Uterus (tissue), 4 donors: Measurements from ENCODE around the gene DERL2. TPM values are rescaled to one million over a fixed set of nuclear protein-coding genes. Genes with fewer than 3 reads are reported as not detected.
A peak's percentile ranks its signal among the peaks of the same experiment; 100 is the strongest.

ENCODE experiments used
- DNase-seq, 2 donors: peaks; one replicate each; pipeline ENCODE4 v3.0.0-alpha.2; 2019 to 2020
- H3K27ac ChIP-seq, 2 donors: fragments of 200-600 bp; sonication (generic); 1 replicate in 1 of 2; 2 replicates in 1 of 2; pipeline ENCODE4 v1.5.1; 2016 to 2018
- H3K27me3 ChIP-seq, 2 donors: fragments of 200-600 bp; sonication (generic); one replicate each; pipeline ENCODE4 v1.5.1; 2018 to 2019; ENCODE audit warnings: control low read depth in 1 of 2
- H3K36me3 ChIP-seq, 2 donors: fragments of 200-600 bp; sonication (generic); one replicate each; pipeline ENCODE4 v1.5.1; 2019; ENCODE audit warnings: control low read depth in 1 of 2
- H3K4me1 ChIP-seq, 2 donors: fragments of 200-600 bp; sonication (generic); one replicate each; pipeline ENCODE4 v1.5.1; 2018 to 2019; ENCODE audit warnings: control low read depth in 1 of 2
- H3K4me3 ChIP-seq, 2 donors: fragments of 200-600 bp; sonication (generic); 1 replicate in 1 of 2; 2 replicates in 1 of 2; pipeline ENCODE4 v1.5.1; 2018 to 2019; ENCODE audit warnings: mild to moderate bottlenecking in 1 of 2
- H3K9me3 ChIP-seq, 2 donors: fragments of 200-600 bp; sonication (generic); one replicate each; pipeline ENCODE4 v1.5.1; 2019; ENCODE audit warnings: control low read depth in 1 of 2
- POLR2A ChIP-seq, 2 donors: fragments of 450-650 bp; IDR thresholded peaks; one replicate each; pipeline ENCODE4 v1.6.1; 2016; ENCODE audit warnings: antibody characterized with exemption in 2 of 2, mild to moderate bottlenecking in 1 of 2, moderate library complexity in 1 of 2
- intact Hi-C: fragments of 100-400 bp; cut with DNase I; formaldehyde crosslinking; loops from one replicate; pipeline ENCODE4 v1.15.1; 2023; ENCODE audit warnings: low total_unique reads
- total RNA-seq, 4 donors: library from RNA; depleted of rRNA in 3 of 4; stranded (reverse); fragments of >200 nt in 3 of 4; gene quantifications; one replicate each; pipeline versions ENCODE4 v1.1.0 to v1.2.4, GENCODE V29; 2014 to 2023
- TF ChIP-seq, protein P1 (sequence below), 4 experiments: fragments of 200-600 bp in 2 of 4; fragments of 450-650 bp in 2 of 4; sonication (generic) in 2 of 4; IDR thresholded peaks; one replicate each; pipeline ENCODE4 v1.5.1; 2016 to 2019; ENCODE audit warnings: antibody characterized with exemption in 4 of 4, mild to moderate bottlenecking in 2 of 4, moderate library complexity in 1 of 4
- donor health status: DM: yes; HTN: yes; CAD: no.

DERL2 gene
- total RNA-seq, 4 donors from 2014 or later = 10.2 to 61.4 (median 47.0) TPM

DNA sequence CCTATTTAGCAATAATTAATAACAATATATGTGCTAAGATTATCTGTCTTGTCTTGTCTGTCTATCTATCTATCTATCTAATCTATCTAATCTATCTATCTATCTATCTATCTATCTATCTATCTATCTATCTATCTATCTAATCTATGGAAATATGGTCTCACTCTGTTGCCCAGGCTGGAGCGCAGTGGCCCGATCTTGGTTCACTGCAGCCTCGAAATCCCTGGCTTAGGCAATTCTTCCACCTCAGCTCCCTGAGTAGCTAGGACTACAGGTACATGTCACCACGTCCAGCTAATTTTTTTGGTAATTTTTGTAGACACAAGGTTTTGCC lies 45.1 kb upstream of the DERL2 start:
- H3K4me3 ChIP-seq = no peak overlapping the region
- TF ChIP-seq, protein P1, sequence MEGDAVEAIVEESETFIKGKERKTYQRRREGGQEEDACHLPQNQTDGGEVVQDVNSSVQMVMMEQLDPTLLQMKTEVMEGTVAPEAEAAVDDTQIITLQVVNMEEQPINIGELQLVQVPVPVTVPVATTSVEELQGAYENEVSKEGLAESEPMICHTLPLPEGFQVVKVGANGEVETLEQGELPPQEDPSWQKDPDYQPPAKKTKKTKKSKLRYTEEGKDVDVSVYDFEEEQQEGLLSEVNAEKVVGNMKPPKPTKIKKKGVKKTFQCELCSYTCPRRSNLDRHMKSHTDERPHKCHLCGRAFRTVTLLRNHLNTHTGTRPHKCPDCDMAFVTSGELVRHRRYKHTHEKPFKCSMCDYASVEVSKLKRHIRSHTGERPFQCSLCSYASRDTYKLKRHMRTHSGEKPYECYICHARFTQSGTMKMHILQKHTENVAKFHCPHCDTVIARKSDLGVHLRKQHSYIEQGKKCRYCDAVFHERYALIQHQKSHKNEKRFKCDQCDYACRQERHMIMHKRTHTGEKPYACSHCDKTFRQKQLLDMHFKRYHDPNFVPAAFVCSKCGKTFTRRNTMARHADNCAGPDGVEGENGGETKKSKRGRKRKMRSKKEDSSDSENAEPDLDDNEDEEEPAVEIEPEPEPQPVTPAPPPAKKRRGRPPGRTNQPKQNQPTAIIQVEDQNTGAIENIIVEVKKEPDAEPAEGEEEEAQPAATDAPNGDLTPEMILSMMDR (IDR thresholded peaks at IDR 0.05) = no peak
- no peak for TF ChIP-seq POLR2A (IDR thresholded peaks at IDR 0.05)
- no peaks in the 10 kb centered on the region for H3K4me1 ChIP-seq
- DNase-seq = no peak
- H3K9me3 ChIP-seq = no peaks in the 10 kb centered on the region
- no peaks in the 10 kb centered on the region for H3K27me3 ChIP-seq
- intact Hi-C loops = no loop called here
- no peak overlapping the region for H3K27ac ChIP-seq
- no peaks in the 10 kb centered on the region for H3K36me3 ChIP-seq

DNA sequence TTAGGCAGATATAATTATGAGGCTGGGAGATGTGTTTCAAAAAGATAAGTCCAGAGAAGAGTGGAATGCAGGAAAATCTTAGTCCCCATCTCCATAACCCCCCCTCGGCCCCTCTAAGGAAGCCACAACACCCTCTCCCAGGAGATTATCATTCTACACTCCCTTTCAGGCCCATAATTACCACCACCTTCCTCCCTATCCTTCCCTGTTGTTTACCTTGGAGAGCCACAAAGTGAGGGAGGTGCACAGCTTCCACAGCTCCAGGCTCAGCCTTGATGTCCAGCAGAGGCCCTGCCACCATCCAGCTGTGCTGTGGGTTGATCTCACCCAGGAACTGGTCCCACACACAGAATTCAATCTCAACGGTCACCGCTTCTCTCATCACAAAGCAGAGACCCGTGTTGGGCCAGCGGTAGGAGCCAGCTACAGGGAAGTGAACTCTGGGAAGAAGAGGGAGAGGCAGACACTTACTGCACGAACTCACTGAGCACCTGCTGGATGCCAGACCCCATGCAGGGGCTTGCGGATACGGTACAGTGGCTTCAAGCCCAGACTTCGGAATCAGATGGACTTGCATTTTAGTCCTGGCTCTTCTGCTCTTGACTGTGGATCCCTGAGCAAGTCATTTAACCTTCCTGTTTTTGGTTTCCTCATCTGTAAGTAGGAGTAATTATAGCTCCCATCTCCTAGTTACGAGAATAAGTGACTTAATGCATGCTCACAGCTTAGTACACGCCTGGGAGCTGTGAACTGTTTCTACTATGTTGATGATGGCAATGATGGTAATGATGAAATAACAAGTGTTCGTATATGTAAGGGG lies 44.5 kb upstream of the DERL2 start:
- Histone ChIP-seq H3K27ac (no peak overlapping the region), H3K4me1 (no peaks in the 10 kb centered on the region), H3K27me3 (no peaks in the 10 kb centered on the region), H3K36me3 (no peaks in the 10 kb centered on the region), H3K4me3 (no peak overlapping the region), H3K9me3 (no peaks in the 10 kb centered on the region)
- DNase-seq = no peak
- intact Hi-C loops = no loop called here
- no peak for TF ChIP-seq POLR2A (IDR thresholded peaks at IDR 0.05)
- TF ChIP-seq, protein P1 (IDR thresholded peaks at IDR 0.05) = no peak

DNA sequence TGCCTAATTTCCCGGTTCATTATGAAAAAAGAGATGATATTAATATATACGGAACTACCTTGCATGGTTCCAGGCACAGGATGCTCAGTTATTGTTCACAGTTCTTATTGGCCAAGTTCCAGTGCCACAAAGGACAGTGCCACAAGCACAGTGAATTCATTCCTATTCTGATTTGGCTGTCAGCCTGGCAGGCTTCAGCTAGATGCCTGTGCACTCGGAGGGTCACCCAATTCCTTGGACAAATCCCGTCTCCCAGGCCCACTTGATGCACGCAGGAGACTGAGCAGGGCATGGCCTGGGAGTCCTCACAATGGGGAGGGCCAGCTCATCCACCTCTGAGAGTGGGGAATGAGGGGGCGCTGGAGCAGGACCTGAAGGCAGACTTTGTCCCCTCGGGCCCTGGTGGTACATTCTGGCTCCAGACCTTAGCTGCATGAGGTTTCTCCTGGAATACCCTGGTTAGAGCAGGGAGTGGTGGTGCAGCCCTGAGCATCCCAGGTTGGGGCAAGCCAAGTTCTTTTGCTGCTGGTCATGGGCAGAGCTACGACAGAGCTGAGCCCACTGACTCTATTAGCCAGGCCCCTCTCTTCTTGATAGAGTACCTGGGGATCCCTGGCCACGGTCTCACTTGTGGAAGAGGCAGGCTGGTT lies 41.7 kb upstream of the DERL2 start:
- Histone ChIP-seq H3K4me3 (no peak overlapping the region), H3K4me1 (no peaks in the 10 kb centered on the region), H3K9me3 (no peaks in the 10 kb centered on the region), H3K27ac (peak overlapping the region; percentile 44 to 76), H3K36me3 (no peaks in the 10 kb centered on the region), H3K27me3 (no peaks in the 10 kb centered on the region)
- intact Hi-C loops = no loop called here
- TF ChIP-seq, protein P1 (IDR thresholded peaks at IDR 0.05) = no peak
- TF ChIP-seq POLR2A (IDR thresholded peaks at IDR 0.05) = no peak
- DNase-seq = no peak

DNA sequence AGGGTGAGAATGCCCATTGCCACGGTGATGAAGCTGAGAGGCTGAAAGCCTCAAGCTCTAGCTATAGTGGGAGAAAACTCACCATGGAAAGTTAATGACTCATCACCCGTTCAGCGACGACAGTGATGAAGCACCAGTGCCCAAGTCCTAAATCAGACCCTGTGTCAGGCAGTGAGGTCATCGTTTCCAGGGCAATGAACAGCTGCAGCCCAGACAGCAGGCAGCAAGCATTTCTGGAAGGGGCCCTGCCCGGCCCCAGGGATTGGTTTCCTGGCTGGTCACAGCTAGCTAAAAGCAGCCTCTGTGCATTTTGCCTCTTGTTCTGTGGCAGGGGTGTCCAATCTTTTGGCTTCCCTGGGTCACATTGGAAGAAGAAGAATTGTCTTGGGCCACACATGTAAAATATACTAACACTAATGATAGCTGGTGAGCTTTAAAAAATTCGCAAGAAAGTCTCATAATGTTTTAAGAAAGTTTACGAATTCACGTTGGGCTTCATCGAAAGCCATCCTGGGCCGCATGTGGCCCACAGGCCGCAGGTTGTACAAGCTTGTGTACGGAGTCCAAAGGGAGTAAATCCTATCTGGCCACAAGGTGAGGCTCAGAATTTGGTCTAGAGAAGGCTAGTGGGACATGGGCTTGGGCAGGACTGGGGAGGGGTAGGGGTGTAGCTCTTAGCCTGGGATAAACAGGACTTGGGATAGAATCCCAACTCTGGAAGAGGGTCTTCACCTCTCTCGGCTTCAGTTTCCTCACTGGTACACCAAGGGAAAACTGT lies 41.0 kb upstream of the DERL2 start:
- no peaks in the 10 kb centered on the region for H3K9me3 ChIP-seq
- H3K27me3 ChIP-seq = no peaks in the 10 kb centered on the region
- H3K36me3 ChIP-seq = no peaks in the 10 kb centered on the region
- TF ChIP-seq, protein P1 (IDR thresholded peaks at IDR 0.05) = no peak
- TF ChIP-seq POLR2A (IDR thresholded peaks at IDR 0.05) = no peak
- intact Hi-C loops = no loop called here
- no peaks in the 10 kb centered on the region for H3K4me1 ChIP-seq
- peak overlapping the region; percentile 70 to 76 for H3K27ac ChIP-seq
- DNase-seq = peak; percentile 74 to 85
- H3K4me3 ChIP-seq = no peak overlapping the region

DNA sequence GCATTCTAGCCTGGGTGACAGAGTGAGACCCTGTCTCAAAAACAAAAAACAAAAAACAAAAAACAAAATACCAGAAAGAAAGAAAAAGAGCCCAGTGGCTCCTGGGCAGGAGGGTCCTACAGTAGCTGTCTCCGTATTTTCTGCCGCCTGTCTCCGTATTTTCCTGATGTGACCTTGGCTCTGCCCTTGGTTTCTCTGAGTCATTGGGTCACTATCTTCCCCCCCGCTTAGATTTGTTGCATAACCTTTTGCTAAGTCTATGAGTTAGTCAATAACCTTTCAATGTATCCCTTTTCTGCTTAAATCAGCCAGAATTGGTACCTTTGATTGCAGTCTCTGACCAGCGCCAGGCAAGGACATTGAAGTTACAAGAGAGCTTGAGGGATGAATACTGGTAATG lies 37.3 kb upstream of the DERL2 start:
- DNase-seq = no peak
- Histone ChIP-seq H3K4me1 (no peaks in the 10 kb centered on the region), H3K9me3 (no peaks in the 10 kb centered on the region), H3K4me3 (no peak overlapping the region), H3K36me3 (no peaks in the 10 kb centered on the region), H3K27me3 (no peaks in the 10 kb centered on the region), H3K27ac (no peak overlapping the region)
- intact Hi-C loops = no loop called here
- TF ChIP-seq, protein P1 (IDR thresholded peaks at IDR 0.05) = no peak
- TF ChIP-seq POLR2A (IDR thresholded peaks at IDR 0.05) = no peak
